Cerebellar nuclear complex (tissue), 1 donor: ENCODE measurements around the gene KIF5A.
"Not testable (repeated sequence)": the region's sequence is repeated elsewhere in the genome, so short reads cannot be mapped to it uniquely, and the experiment has no call there.

Source experiments
- DNase-seq, 2 experiments: peaks; one replicate each; lab custom pipeline; 2025; lab: John Stamatoyannopoulos, UW

The KIF5A gene

DNA sequence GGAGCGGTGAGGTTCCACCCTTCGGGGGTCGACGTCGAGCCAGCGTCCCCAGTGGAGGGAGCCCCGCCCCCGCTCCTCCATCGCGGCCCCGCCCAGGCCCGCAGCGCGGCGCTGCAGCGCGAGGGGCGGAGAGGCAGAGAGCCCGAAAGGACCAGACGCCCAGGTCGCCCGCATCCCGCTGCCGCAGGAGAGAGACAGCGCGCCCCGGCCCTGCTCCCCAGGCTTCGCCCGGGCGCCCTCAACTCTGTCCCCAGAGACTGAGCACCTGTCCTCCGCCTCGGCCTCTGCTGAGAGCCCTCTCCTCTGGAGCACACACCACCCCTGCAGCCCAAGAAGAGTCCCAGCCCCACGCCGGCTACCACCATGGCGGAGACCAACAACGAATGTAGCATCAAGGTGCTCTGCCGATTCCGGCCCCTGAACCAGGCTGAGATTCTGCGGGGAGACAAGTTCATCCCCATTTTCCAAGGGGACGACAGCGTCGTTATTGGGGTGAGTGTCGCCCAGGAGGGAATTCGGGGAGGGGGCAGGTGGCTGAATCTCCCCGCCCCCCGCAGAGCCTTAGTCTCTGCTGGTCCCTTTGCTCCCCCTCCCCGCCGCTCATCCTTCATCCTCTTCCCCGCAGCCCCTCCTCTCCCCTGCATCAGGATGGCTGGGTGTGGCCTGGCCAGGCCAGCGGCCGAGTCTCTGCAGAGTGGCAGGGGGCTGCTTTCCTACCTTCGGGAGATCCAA, at the start of gene KIF5A:
KIF5A (plus strand) TSS at position 136 of the 732 bp plus-strand sequence; CDS start at position 364, 228 bp downstream.
- peak in 1 of 2 experiments; percentile 26 for DNase-seq

DNA sequence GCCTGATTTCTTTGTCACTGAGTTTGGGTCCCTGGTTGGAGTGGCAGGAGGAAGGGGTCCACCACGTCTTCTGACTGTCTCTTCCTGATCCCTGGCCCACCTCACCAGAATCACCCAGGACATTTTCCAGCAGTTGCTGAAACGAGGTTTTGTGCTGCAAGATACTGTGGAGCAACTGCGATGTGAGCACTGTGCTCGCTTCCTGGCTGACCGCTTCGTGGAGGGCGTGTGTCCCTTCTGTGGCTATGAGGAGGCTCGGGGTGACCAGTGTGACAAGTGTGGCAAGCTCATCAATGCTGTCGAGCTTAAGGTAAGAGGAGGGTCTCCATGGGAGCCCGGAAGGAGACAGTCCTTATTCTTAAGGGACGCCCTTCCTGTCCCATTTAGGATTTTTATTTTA, 49.6 kb upstream of the KIF5A start:
- DNase-seq: no peak

DNA sequence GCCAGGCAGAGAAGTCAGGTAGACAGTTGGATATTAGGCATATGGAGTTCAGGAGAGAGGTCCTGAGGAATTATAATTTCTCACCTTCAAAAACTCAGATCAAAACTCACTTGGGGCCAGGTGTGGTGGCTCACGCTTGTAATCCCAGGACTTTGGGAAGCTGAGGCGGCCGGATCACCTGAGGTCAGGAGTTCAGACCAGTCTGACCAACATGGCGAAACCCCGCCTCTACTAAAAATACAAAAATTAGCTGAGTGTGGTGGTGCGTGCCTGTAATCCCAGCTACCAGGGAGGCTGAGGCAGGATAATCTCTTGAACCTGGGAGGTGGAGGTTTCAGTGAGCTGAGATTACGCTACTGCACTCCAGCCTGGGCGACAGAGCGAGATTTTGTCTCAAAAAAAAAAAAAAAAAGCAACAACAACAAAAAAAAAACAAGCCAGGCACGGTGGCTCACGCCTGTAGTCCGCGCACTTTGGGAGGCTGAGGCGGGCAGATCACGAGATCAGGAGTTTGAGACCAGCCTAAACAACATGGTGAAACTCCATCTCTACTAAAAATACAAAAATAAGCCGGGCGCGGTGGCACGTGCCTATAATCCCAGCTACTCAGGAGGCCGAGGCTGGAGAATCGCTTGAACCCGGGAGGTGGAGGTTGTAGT, 47.4 kb upstream of the KIF5A start:
- not testable (repeated sequence) for DNase-seq

DNA sequence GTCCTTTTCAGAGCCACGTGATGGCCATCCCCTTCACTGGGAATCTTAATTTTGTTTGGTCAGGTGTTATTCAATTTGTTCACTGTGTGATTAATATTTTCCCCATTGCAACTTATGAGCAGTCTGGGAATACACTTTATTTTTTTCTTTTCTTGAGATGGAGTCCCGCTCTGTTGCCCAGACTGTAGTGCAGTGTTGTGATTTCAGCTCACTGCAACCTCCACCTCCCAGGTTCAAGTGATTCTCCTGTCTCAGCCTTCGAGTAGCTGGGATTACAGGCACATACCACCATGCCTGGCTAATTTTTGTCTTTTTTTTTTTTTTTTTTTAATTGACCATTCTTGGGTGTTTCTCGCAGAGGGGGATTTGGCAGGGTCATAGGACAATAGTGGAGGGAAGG, 43.3 kb upstream of the KIF5A start:
- not testable (repeated sequence) for DNase-seq

DNA sequence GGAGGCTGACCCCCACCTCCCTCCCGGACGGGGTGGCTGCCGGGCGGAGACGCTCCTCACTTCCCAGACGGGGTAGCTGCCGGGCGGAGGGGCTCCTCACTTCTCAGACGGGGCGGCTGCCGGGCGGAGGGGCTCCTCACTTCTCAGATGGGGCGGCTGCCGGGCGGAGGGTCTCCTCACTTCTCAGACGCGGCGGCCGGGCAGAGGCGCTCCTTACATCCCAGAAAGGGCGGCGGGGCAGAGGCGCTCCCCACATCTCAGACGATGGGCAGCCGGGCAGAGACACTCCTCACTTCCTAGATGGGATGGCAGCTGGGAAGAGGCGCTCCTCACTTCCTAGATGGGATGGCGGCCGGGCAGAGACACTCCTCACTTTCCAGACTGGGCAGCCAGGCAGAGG, 42.0 kb upstream of the KIF5A start:
- not testable (repeated sequence) for DNase-seq

DNA sequence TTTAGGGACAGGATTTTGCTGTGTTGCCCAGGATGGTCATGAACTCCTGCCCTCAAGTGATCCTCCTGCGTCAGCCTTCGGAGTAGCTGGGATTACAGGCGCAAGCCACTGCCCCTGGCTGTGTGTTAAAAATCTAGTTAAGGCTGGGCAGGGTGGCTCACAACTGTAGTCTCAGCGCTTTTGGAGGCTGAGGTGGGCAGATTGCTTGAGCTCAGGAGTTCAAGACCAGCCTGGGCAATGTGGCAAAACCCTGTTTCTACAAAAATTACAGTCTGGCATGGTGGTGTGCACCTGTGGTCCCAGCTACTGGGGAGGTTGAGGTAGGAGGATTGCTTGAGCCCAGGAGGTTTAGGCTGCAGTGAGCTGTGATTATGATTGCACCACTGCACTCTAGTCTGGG, 38.7 kb upstream of the KIF5A start:
- no peak for DNase-seq

DNA sequence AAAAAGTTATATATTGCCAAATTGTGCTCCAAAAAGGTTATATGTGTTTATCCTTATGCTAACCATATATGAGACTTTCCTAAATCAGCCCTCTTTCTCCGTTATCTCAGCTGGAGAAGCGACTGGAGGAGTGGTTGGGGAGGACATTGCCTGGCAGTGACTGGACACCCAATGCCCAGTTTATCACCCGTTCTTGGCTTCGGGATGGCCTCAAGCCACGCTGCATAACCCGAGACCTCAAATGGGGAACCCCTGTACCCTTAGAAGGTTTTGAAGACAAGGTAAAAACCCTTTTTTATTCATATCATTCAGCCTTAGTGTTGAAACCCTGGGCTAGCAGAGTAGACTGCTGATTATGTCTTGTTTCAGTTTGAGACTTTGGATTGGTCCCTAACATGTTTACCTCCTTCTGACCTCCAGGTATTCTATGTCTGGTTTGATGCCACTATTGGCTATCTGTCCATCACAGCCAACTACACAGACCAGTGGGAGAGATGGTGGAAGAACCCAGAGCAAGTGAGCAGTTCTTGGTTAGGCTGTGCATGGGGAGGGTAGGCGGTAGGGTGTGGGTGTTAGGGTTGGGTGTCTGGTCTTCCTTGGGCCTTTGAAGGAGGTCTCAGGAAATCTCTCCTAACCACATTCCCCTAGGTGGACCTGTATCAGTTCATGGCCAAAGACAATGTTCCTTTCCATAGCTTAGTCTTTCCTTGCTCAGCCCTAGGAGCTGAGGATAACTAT, 38.1 kb upstream of the KIF5A start:
- no peak for DNase-seq

DNA sequence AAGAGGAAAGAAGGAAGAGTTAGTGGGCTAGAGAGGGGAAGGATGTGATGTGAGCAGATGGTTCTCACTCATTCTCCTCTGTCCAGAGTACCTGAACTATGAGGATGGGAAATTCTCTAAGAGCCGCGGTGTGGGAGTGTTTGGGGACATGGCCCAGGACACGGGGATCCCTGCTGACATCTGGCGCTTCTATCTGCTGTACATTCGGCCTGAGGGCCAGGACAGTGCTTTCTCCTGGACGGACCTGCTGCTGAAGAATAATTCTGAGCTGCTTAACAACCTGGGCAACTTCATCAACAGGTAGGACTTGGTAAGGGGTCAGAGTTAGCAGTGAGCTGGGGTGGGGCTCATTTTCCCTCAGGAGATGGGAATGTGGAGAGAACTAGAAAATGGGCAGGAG, 37.2 kb upstream of the KIF5A start:
- DNase-seq: no peak

DNA sequence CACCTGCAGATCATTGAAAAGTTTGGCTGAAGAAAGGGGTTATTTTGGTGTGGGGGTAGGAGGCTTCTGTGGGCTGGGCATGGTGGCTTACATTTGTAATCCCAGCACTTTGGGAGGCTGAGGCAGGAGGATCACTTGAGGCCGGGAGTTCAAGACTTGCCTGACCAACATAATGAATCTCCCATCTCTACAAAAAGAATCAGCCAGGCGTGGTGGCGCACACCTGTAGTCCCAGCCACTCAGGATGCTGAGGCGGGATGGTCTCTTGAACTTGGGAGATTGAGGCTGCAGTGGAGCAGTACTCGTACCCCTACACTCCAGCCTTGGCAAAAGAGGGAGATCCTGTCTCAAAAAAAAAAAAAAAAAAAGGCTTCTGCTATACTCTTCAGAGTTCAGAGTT, 36.6 kb upstream of the KIF5A start:
- no peak for DNase-seq

DNA sequence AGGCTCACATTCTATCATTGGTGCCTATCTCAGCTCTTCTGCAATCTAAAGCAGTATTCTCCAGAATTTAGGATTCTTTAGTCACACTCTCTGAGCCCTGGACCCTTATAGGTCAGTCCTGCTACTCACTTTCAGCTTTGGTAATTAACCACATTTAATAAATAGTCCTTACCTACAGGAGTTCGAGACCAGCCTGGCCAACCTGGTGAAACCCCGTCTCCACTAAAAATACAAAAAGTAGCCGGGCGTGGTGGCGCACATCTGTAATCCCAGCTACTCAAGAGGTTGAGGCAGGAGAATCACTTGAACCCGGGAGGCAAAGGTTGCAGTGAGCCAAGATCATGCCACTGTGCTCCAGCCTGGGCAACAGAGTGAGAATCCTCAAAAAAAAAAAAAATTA, 36.2 kb upstream of the KIF5A start:
- not testable (repeated sequence) for DNase-seq

DNA sequence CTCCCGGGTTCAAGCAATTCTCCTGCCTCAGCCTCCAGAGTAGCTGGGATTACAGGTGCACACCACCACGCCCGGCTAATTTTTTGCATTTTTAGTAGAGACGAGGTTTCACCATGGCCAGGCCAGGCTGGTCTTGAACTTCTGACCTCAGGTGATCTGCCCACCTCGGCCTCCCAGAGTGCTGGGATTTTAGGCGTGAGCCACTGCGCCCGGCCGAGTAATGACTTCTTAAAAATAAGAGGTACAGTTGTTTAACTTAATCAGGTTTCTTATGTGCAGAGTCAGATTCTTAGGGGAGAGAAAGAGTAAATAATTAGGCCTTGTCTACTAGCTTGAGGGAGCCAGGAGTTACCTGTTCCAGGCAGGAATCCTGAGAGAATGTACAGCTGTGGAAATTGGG, 35.6 kb upstream of the KIF5A start:
- DNase-seq: not testable (repeated sequence)

DNA sequence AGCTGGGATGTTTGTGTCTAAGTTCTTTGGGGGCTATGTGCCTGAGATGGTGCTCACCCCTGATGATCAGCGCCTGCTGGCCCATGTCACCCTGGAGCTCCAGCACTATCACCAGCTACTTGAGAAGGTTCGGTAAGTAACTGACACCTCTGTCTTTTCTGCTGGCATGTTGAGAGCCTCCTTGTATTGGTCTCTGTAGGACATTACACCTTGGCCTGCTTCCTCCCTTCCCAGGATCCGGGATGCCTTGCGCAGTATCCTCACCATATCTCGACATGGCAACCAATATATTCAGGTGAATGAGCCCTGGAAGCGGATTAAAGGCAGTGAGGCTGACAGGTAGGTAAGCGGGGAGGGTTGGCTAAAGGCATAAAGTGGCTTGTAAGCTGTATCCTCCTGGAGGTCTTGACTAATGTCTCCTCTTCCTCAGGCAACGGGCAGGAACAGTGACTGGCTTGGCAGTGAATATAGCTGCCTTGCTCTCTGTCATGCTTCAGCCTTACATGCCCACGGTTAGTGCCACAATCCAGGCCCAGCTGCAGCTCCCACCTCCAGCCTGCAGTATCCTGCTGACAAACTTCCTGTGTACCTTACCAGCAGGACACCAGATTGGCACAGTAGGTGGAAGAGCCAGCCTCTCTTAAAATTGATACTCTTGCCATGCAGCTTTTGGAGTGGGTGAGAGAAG, 35.0 kb upstream of the KIF5A start:
- DNase-seq: no peak

DNA sequence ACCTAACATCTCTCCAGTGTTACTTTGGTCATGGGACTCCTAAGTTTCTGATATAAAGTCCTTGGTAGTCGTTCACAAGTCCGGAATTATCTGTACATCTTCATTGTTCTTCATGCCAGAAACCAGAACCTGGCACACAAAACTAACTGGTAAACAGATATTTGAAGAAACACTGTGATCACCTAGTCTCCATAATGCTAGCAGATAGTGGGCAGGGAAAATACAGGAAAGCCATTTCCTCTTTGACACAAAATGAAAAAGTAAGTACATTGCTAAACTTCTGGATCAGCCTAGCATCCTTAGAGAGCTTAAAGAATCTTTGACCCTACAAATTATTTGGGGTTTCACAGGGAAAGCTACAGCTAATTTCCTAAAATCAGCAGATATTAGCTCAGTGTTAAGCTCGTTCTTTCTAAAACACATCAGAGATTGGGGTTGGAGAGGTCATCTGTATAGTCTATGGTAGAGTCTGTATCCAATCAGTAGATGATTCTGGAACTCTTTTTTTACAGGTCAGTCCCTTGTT, 34.4 kb upstream of the KIF5A start:
- DNase-seq: no peak

DNA sequence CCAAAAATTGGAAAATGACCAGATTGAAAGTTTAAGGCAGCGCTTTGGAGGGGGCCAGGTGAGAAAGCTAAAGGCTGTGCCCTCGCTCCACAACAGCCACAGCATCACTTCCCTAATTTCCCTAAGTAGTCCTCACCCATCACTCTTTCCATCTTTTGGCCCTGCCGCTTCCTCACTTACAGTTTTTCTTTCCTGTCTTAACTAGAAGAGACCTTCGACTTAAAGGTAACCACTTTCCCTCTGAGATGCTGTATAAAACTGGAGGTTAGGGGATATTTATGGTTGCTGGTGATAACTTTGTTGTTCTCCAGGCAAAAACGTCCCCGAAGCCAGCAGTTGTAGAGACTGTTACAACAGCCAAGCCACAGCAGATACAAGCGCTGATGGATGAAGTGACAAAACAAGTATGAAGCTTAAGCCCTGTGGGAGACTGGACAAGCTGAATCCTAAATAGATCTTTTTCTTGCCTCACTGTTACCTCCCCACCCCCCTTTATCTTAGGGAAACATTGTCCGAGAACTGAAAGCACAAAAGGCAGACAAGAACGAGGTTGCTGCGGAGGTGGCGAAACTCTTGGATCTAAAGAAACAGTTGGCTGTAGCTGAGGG, 33.8 kb upstream of the KIF5A start:
- DNase-seq: no peak

DNA sequence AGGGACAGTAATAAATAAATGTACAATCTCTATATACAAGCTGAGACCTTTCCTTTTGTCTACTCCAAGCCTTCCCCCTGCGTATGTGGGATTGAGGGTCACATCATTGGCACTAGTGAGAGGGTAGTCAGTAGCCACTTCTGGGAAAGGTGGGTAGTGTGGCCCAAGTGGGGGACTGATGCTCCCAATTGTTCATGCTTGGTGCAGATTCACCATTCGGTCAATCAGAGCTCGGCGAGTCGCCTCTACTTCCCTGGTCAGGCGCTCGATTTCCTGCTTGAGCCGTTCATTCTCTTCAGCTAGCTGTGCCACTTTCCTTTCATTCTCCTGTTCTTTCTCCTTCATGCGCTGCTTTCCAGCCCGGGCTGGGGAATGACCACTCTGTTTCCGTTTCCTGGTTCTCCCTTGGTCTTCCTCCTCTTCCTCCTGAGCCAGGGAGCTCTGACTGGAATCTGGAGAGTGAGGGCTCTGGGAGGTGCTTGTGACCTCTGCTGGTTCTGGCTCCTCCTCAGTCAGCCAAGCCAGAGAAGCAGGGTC, 33.2 kb upstream of the KIF5A start:
- DNase-seq: no peak

DNA sequence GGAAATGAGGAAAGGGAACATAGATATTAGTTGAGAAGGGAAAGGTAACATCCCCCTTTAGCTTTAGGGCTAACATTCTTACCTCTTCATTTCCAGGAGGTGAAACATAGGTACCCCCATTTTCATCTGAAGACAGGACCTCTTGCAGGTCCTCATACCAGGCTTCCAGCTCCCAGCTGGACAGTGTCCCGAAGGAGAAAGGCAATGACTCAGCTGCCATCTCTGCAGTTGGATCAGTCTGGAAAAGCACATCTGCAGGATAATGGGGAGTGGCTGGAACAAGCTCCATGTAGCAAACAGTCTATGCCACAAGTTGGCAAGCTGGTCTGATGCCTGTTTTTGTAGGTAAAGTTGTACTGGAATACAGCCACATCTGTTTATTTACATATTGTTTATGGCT, 32.7 kb upstream of the KIF5A start:
- DNase-seq: no peak

DNA sequence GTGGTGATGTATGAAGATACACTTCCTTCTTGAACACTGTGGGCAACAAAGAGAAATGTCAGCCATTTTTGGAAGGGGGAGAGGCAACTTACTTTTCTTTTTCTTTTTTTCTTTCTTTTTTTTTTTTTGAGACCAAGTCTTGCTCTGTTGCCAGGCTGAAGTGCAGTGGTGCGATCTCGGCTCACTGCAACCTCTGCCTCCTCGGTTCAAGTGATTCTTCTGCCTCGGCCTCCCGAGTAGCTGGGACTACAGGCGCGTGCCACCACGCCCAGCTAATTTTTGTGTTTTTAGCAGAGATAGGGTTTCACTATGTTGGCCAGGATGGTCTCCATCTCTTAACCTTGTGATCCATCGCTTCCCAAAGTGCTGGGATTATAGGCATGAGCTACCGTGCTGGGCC, 32.1 kb upstream of the KIF5A start:
- DNase-seq: not testable (repeated sequence)

DNA sequence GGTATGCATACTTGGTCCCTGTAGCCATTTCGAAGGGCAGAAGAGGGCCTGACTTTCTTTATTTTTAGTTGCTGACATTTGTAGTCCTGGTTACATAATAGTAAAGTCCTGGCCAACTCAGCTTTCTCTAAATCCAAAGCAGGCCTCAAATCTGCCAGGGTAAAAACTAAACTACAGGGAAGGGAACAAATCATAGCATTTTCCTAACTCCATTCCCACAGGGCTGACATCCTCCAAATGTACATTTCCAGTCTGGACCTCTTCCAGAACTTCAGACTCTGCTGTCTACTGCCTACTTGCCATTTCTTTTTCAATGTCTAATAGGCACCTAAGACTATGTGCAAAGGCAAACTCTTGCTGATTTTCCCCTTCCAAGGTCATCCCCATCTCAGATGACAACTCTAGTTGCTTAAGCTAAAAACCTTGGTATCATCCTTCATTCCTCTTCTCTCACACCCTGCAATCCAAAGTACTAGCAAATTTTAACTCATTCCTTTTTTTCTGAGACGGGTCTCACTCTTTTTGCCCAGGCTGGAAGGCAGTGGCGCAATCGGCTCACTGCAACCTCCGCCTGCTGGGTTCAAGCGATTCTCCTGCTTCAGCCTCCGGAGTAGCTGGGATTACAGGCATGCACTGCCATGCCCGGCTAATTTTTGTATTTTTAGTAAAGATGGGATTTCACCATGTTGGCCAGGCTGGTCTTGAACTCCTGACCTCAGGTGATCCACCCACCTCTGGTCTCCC, 31.5 kb upstream of the KIF5A start:
- DNase-seq: no peak

DNA sequence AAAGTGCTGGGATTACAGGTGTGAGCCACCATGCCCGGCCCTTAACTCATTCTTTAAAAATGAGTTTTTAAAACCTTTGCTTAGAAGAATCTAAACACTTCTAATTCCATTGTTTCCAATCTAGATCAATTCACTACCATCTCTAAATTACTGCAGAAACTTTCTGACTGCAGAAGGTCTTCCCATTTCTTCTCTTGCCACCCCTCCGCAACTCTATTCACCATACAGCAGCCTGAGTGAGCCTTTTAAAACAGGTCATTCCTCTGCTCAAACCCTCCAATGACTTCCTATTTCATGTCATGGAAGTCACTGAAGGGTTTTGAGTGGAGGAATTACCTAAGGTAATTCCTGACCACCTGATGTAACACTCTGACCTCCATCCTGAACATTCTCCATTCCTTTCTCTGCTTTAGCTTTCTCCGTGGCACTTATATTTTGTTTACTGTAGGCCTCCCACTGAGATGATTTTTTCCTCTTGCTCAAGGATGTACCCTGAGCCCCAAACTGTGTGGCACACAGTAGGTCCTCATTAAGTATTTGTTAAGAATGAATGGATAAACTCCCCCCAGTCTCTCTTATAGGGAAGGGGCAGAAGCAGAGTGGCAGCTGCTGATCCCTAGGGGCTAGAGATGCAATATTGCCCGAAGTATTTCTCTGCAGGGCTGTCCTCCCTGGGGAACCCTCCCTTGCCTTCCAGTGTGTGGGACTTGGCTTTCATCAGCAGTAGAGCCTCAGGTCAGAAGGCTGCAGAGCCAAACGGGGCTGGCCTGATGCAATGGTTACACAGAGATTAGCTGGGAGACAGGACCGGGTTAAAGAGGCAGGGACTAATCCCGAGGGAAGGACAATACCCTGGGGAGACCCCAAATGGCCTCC, 30.7 kb upstream of the KIF5A start:
- DNase-seq: no peak

DNA sequence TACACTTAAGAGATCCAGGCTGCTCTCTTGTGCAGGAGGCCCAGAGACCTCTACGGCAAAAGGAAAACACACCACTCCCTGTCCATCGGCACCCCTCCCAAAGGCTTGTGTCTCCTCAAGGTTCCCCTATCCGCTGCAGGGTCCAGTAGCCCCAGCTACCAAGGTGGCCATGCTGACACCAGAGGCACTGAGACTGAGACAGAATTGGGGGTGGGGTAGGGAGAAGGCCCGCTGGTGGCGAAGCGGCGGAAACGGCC, 30.1 kb upstream of the KIF5A start:
- DNase-seq: no peak
